Small intestine (tissue), 7 donors: ENCODE measurements around the gene SPINK7. TPM values are rescaled to one million over a fixed set of nuclear protein-coding genes. Genes with fewer than 3 reads are reported as not detected.
"Not testable (repeated sequence)": the region's sequence is repeated elsewhere in the genome, so short reads cannot be mapped to it uniquely, and the experiment has no call there.

Experiments
- DNase-seq, 2 donors: peaks; one replicate each; pipeline versions ENCODE4 v3.0.0 to v3.0.0-alpha.2; 2013
- FAIRE-seq: peaks from 2 replicates; lab custom pipeline; 2012; peaks lifted over from hg19 to GRCh38; lab: Jason Lieb, UNC
- H3K27ac ChIP-seq, 3 donors: one replicate each; pipeline ENCODE4 v1.5.1; 2013; ENCODE audit warnings: low read length in 2 of 3, mild to moderate bottlenecking in 2 of 3, control low read depth in 1 of 3, inconsistent platforms in 1 of 3, low read depth in 1 of 3, moderate library complexity in 1 of 3
- H3K27me3 ChIP-seq, 3 donors: one replicate each; pipeline ENCODE4 v1.6.1; 2013; ENCODE audit warnings: low read length in 3 of 3, inconsistent platforms in 1 of 3; ENCODE audit not compliant: control insufficient read depth in 3 of 3, insufficient read depth in 3 of 3
- H3K36me3 ChIP-seq, 3 donors: one replicate each; pipeline ENCODE4 v1.6.1; 2013; ENCODE audit warnings: low read length in 3 of 3, inconsistent platforms in 1 of 3, low read depth in 1 of 3, mild to moderate bottlenecking in 1 of 3, moderate library complexity in 1 of 3; ENCODE audit not compliant: control insufficient read depth in 3 of 3, insufficient read depth in 2 of 3
- H3K4me1 ChIP-seq, 3 donors: one replicate each; pipeline ENCODE4 v1.6.1; 2013; ENCODE audit warnings: low read length in 2 of 3, inconsistent platforms in 1 of 3, low read depth in 1 of 3, mild to moderate bottlenecking in 1 of 3, moderate library complexity in 1 of 3; ENCODE audit not compliant: control insufficient read depth in 3 of 3, insufficient read depth in 2 of 3
- H3K4me3 ChIP-seq, 3 donors: one replicate each; pipeline ENCODE4 v1.5.1; 2013; ENCODE audit warnings: low read length in 3 of 3, control low read depth in 1 of 3, inconsistent platforms in 1 of 3, low read depth in 1 of 3, mild to moderate bottlenecking in 1 of 3, moderate library complexity in 1 of 3
- H3K9me3 ChIP-seq, 2 donors: one replicate each; pipeline ENCODE4 v1.6.1; 2013; ENCODE audit warnings: low read depth in 1 of 2, low read length in 1 of 2; ENCODE audit not compliant: control insufficient read depth in 2 of 2, insufficient read depth in 1 of 2
- WGBS, 3 donors: extraction: QIAGEN DNeasy Blood & Tissue Kit; methylation state at CpG; one replicate each; pipeline ENCODE4 v1.1.7; 2013; 5-methylcytosine and 5-hydroxymethylcytosine counted together
- polyA plus RNA-seq, 4 donors: library from polyadenylated mRNA; stranded (reverse) in 3 of 4; unstranded in 1 of 4; fragments of 200-250 nt in 3 of 4; fragments of 120-200 nt in 1 of 4; gene quantifications; one replicate each; pipeline versions ENCODE4 v1.2.1 to v1.2.3, GENCODE V29; 2013
- donor health status: healthy with polysubstance abuse.
- donor health status: control.
- donor health status: control.
- donor health status: Bipolar disorder and iron deficiency.
- donor health status: healthy.

SPINK7 gene
- polyA plus RNA-seq, 4 donors, result 0.32 to 0.43 TPM; not detected in 2

GRCh38 chr5:148306446-148306845, 5.8 kb upstream of the SPINK7 start:
- no peak overlapping the region for H3K27ac ChIP-seq
- DNase-seq (no peak), FAIRE-seq (no peak)
- WGBS, 3 donors, result 75 to 85% (median 83%) methylated on average over 1 of the region's 1 CpG
- peaks cover 0 to 2% (median 0%) of the 10 kb centered on the region in 3 donors for H3K27me3 ChIP-seq
- peaks cover 0 to 6% of the 10 kb centered on the region in 2 donors for H3K9me3 ChIP-seq
- H3K36me3 ChIP-seq, result no peaks in the 10 kb centered on the region
- H3K4me1 ChIP-seq, result no peaks in the 10 kb centered on the region
- H3K4me3 ChIP-seq, result no peak overlapping the region

DNA sequence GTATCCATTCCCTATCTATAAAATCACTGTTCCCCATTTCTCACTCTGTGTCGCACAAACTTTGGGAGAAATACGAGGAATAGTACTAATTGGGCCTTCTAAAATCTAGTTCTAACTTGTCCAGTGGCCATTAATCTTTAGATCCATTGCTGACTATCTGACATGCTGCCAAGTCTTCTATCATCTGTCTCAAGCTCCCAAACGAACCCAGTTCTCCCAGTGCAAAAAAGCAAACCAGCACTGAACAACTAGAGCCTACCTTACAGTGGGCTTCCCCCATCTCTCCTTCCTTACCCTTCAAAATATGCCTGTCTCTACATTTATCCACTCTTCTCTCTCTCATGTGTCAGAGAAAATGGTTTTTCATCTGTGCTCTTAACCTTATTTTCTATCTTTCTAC, 3.2 kb upstream of the SPINK7 start:
- H3K4me1 ChIP-seq, result no peaks in the 10 kb centered on the region
- no peaks in the 10 kb centered on the region for H3K27me3 ChIP-seq
- no peaks in the 10 kb centered on the region for H3K36me3 ChIP-seq
- H3K4me3 ChIP-seq, result no peak overlapping the region
- H3K9me3 ChIP-seq, result peaks cover 0 to 6% of the 10 kb centered on the region in 2 donors
- WGBS, 3 donors, result 57 to 76% (median 66%) methylated on average over 3 of the region's 3 CpGs
- FAIRE-seq (no peak), DNase-seq (no peak)
- H3K27ac ChIP-seq, result no peak overlapping the region

- Histone ChIP-seq H3K4me1 (no peaks in the 10 kb centered on the region), H3K4me3 (no peak overlapping the region), H3K9me3 (peaks cover 0 to 6% of the 10 kb centered on the region in 2 donors), H3K27me3 (no peaks in the 10 kb centered on the region), H3K36me3 (no peaks in the 10 kb centered on the region), H3K27ac (no peak overlapping the region)
- DNase-seq (no peak), FAIRE-seq (no peak)
These were observed 2.5 kb upstream of the SPINK7 start for GRCh38 chr5:148309746-148310145.

GRCh38 chr5:148311484-148311883, 739 bp upstream of the SPINK7 start:
- no peaks in the 10 kb centered on the region for H3K36me3 ChIP-seq
- DNase-seq (no peak), FAIRE-seq (no peak)
- no peaks in the 10 kb centered on the region for H3K27me3 ChIP-seq
- no peak overlapping the region for H3K27ac ChIP-seq
- 58 to 71% (median 61%) methylated on average over 3 of the region's 3 CpGs for WGBS, 3 donors
- H3K9me3 ChIP-seq, result peaks cover 0 to 6% of the 10 kb centered on the region in 2 donors
- H3K4me1 ChIP-seq, result no peaks in the 10 kb centered on the region
- H3K4me3 ChIP-seq, result no peak overlapping the region

GRCh38 chr5:148314187-148314586, 2.0 kb downstream of the SPINK7 start:
- 65 to 92% (median 72%) methylated on average over 2 of the region's 2 CpGs for WGBS, 3 donors
- DNase-seq (peak in 1 of 2 donors; percentile 6), FAIRE-seq (no peak)
- Histone ChIP-seq H3K27ac (no peak overlapping the region), H3K4me1 (no peaks in the 10 kb centered on the region), H3K4me3 (no peak overlapping the region), H3K9me3 (no peaks in the 10 kb centered on the region), H3K27me3 (no peaks in the 10 kb centered on the region), H3K36me3 (no peaks in the 10 kb centered on the region)

- Histone ChIP-seq H3K27ac (no peak overlapping the region), H3K9me3 (no peaks in the 10 kb centered on the region), H3K36me3 (no peaks in the 10 kb centered on the region), H3K4me1 (no peaks in the 10 kb centered on the region), H3K27me3 (no peaks in the 10 kb centered on the region), H3K4me3 (no peak overlapping the region)
- no peak for FAIRE-seq
- DNase-seq, result no peak
- 66 to 70% (median 67%) methylated on average over 4 of the region's 4 CpGs for WGBS, 3 donors
These were observed 2.5 kb downstream of the SPINK7 start for GRCh38 chr5:148314731-148315130.

GRCh38 chr5:148320011-148320963, 8.1 kb downstream of the SPINK7 start:
- H3K36me3 ChIP-seq, H3K9me3 ChIP-seq, H3K4me1 ChIP-seq, H3K27me3 ChIP-seq, FAIRE-seq: not testable (repeated sequence)
- H3K4me3 ChIP-seq, result peak overlapping the region in 1 of 3 donors; percentile 40
- peak overlapping the region in 1 of 3 donors; percentile 33 for H3K27ac ChIP-seq
- WGBS, 3 donors, result 13 to 54% (median 44%) methylated on average over 36 to 42 of the region's 42 CpGs
- peak in 1 of 2 donors; percentile 35 for DNase-seq

DNA sequence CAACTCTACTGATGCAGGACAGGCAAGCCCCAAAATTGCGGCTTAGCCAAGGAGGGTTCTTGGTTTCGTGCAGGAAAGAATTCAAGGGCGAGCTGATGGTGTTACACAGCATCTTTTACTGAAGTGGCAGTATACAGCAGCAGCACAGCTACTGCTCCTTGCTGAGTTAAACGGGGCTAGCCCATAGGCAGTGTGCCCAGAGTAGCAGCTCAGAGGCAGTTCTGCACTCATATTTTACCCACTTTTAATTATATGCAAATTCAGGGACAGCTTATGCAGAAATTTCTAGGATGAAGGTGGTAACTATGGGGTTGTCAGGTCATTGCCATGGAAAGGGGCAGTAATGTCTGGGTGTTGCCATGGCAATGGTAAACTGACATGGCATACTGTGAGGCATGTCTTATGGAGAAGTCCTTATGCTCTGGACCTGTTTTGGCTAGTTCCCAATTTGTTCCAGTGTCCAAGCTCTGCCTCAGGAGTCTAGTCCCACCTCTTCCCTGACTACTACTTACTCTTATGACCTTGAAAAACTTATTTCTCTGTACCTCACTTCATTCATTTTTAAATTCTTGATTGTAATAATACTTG, 21.1 kb downstream of the SPINK7 start:
- 87 to 92% (median 90%) methylated on average over 4 of the region's 4 CpGs for WGBS, 3 donors
- Histone ChIP-seq H3K4me1 (no peaks in the 10 kb centered on the region), H3K9me3 (peaks cover 0 to 4% of the 10 kb centered on the region in 2 donors), H3K36me3 (no peaks in the 10 kb centered on the region), H3K27me3 (no peaks in the 10 kb centered on the region), H3K27ac (no peak overlapping the region), H3K4me3 (no peak overlapping the region)
- DNase-seq (no peak), FAIRE-seq (no peak)
